Measurements from ENCODE around the gene MYO3B.

- TF ChIP-seq POLR2A (IDR thresholded peaks at IDR 0.05) (no peak), CTCF (IDR thresholded peaks at IDR 0.05) (no peak)
Observed at GRCh38 chr2:170147576-170147975, 30.4 kb upstream of the MYO3B start.

All from sigmoid colon (tissue), 3 donors.